HG03439 (cell line): ENCODE data around the gene SRSF4.
"Not testable (repeated sequence)": the region's sequence is repeated elsewhere in the genome, so short reads cannot be mapped to it uniquely, and the experiment has no call there.

Source experiments
- ATAC-seq: cut with Tn5 transposase; IDR thresholded peaks from one replicate; pipeline ENCODE4 v1.9.1; 2021; ENCODE audit warnings: mild to moderate bottlenecking, moderate library complexity; ENCODE audit not compliant: unreplicated experiment

The SRSF4 gene

DNA sequence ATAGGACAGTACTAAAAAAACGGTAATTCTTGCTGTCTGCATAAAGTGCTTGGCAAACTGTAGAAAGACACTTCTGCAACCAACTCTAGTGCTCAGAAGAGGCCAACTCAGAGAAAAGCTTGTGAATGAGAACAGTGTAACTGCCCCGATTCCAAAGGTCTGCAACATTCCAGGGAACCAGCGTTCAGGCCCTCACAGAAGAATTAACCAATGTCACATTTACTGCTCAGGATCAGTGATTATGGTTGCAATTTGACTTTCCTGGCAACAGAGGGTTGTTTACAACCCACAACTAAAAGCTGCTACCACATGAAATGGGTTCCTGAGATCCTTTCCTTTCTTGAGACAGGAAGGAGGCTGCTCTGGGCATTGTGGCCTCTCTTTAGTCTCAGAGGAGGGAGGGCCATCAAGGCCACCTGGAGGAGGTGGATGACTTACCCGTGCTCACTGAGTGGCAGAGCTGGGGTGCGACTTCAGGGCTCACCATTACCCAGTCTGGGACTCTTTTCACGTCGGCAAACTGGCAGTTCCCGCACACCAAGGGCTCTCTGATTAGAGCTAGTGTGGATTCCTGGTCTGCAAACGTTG is 15.3 kb downstream of the SRSF4 start:
- ATAC-seq, result no peak

DNA sequence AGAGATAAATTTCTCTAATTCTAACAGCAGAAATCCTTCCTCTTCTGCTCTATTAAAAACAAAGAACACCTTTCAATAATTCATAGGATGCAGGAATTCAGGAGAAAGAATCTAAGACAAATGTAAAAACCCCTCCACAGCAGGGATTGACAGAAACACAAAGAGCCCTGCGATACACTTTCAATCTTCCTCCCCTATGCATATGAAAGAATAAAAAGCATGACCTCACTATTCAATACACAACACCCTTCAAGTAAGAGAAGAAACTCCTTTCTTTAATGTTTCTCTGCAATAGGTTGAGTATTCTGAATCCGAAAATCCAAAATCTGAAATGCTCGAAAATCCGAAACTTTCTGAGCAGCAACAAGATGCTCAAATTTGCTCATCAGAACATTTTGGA is 17.1 kb downstream of the SRSF4 start:
- ATAC-seq, result no peak

DNA sequence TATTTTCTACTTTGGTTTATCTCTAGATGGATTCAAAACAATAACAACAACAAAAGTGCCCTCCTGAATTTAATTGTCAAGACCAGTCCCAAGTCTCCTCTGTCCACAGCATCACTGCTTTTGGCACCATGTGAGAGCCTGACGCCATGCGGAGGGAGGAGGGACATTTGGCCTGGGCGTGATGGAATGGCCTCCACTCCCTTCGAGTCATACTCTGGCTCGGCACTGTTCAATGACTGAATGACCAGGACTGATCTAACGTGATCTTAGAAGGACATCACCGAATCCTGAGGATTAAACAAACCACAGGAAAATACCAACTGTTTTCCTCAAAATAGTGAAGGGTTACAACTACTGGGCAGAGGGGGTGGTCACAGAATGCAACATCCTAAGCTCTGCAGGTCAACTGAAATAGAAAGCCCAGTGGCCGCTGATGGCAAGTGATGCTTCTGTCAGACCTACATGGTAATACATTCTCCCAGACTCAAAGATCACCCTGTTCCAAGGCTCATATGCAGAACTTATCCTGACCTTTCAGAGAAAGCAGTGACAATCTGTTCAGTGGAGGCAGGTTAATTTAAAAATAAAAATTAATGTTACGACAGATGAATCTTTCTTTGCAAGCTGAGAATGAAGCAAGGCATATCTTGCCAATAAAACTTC is 19.1 kb downstream of the SRSF4 start:
- ATAC-seq, result no peak

DNA sequence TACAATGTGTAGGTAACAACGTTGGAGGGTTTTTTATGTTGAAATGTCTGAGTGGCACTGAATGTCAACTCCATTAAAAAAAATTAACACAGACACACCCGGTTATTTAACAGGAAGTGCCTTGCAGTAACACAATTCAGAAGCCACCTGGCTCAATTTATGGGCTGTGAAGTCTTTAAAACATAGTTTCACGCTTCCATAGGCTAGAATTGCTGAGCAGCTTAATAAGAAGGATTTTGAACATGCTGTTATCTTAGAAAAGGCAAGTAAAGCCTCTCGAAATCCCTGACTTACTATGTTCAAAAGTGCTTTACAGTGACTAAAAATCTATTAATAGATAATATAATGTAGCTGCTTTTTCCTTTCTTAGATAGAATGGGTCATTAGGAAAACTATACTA is 19.7 kb downstream of the SRSF4 start:
- no peak for ATAC-seq

- no peak for ATAC-seq
These were observed 21.9 kb downstream of the SRSF4 start for GRCh38 chr1:29159773-29160172.

- ATAC-seq, result no peak
These were observed 24.5 kb downstream of the SRSF4 start for GRCh38 chr1:29157269-29157601.

- no peak for ATAC-seq
These were observed 25.0 kb downstream of the SRSF4 start for GRCh38 chr1:29156543-29157268.

DNA sequence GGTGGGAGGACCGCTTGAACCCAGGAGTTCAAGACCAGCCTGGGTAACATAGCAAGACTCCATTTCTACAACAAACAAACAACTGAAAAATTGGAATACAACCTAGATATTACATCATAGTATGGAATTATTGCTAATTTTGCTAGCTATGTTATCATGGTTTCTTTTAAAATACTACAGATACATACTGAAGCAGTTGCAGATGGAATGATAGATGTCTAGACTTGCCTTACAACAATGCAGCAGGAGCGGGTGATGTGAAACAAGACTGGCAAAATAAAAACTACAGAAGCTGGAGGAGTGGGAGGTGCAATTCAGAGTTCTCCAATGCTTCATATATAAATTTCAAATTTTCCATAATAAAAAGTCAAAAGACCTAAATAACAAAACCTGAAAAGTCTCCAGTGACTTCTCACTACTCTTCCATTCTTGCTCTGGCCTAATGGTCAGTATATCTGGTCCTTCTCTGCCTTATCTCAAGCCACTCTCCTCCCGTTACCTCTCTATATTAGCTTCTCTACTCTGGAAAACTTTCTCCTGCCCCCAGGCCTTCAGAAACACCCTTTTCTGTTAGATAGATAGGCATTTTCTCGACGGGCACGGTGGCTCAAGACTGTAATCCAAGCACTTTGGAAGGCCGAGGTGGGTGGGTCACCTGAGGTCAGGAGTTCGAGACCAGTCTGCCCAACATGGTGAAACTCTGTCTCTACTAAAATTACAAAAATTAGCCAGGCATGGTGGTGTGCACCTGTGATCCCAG is 29.5 kb downstream of the SRSF4 start:
- no peak for ATAC-seq

DNA sequence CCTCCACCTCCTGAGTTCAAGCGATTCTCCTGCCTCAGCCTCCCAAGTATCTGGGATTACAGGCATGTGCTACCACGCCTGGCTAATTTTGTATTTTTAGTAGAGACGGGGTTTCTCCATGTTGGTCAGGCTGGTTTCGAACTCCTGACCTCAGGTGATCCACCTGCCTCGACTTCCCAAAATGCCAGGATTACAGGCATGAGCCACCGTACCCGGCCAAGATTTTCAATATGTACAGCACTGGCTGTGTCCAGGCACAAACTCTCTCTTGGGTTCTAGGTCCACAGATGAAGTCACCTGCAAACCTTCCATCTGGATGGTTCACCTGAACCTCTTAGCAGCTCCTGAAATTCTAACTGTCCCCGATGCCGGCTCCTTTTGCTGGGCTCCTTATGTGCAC is 31.4 kb downstream of the SRSF4 start:
- not testable (repeated sequence) for ATAC-seq

- ATAC-seq, result no peak
These were observed 32.8 kb downstream of the SRSF4 start for GRCh38 chr1:29148656-29149491.

GRCh38 chr1:29145739-29146437 is 35.8 kb downstream of the SRSF4 start:
- ATAC-seq, result no peak

GRCh38 chr1:29144178-29144577 is 37.5 kb downstream of the SRSF4 start:
- no peak for ATAC-seq

DNA sequence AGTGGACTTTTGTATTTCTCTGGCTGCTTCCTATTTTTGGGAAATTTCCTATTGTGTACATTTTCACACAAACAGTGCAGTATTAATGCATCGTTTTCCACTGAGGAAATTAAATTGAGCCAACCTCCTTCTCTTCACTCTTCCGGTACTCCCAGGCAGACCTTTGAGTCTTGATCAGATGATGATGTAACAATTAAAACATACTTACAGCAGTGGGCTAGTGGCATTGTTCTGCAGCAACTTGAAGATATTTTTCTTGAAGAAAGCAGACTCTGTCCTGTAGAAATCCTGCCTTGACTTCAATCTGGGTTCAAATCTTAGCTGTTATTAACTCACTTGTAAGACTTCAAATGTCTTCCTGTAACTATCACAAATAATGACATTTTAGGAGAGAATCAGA is 39.0 kb downstream of the SRSF4 start:
- ATAC-seq, result no peak

DNA sequence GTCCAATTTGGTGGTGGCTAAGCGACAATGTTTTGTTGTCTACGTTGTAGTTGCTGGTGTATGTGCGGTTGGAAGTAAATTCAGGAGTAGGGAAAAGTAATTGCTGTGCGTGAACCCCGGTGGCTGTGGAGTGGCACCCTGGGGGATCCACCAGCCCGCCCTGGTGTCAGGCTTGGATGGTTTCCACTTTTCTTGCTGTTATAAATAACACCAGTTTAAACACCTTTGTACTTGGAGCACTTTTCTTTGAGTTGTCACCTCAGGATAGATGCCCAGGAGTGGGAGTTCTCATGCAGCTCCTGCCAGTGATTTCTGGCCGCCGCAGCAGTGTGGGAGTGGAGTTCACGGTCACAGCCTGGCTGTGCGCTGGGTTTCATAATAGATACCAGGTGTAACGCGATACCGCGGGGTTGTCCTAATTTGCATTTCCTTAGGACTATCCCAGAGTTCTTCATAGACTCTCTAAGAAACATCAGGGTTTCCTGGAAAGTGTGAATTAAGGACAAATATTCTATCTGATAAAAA is 45.2 kb downstream of the SRSF4 start:
- ATAC-seq, result no peak

- ATAC-seq, result no peak
These were observed 47.0 kb downstream of the SRSF4 start for GRCh38 chr1:29134695-29135028.

- no peak for ATAC-seq
These were observed 47.6 kb downstream of the SRSF4 start for GRCh38 chr1:29133861-29134694.

GRCh38 chr1:29131056-29131455 is 50.6 kb downstream of the SRSF4 start:
- not testable (repeated sequence) for ATAC-seq

GRCh38 chr1:29129916-29130315 is 51.8 kb downstream of the SRSF4 start:
- ATAC-seq, result no peak

- no peak for ATAC-seq
These were observed 53.0 kb downstream of the SRSF4 start for GRCh38 chr1:29128739-29129138.
